Hepatocyte (in vitro differentiated cells): ENCODE data around the gene HDAC5. TPM values are rescaled to one million over a fixed set of nuclear protein-coding genes. Genes with fewer than 3 reads are reported as not detected.
A peak's percentile ranks its signal among the peaks of the same experiment; 100 is the strongest.

Experiments
- DNase-seq: peaks from one replicate; pipeline ENCODE4 v3.0.0-alpha.2; 2016; ENCODE audit warnings: low spot score
- H2AFZ ChIP-seq: fragments of 200-600 bp; sonication (generic); 2 replicates; pipeline ENCODE4 v1.6.0; 2016; ENCODE audit warnings: antibody characterized with exemption, mild to moderate bottlenecking
- H3K27ac ChIP-seq: fragments of 200-600 bp; sonication (generic); 2 replicates; pipeline ENCODE4 v1.5.1; 2016; ENCODE audit warnings: mild to moderate bottlenecking
- H3K27me3 ChIP-seq: fragments of 200-600 bp; sonication (generic); 2 replicates; pipeline ENCODE4 v1.6.1; 2016
- H3K36me3 ChIP-seq: fragments of 200-600 bp; sonication (generic); replicated peaks from 2 replicates; pipeline ENCODE4 v1.5.1; 2016; ENCODE audit warnings: low read depth; ENCODE audit not compliant: insufficient read depth
- H3K4me1 ChIP-seq: fragments of 200-600 bp; sonication (generic); 2 replicates; pipeline ENCODE4 v1.5.1; 2016; ENCODE audit warnings: mild to moderate bottlenecking, moderate library complexity; ENCODE audit not compliant: insufficient read depth
- H3K4me2 ChIP-seq: fragments of 200-600 bp; sonication (generic); 2 replicates; pipeline ENCODE4 v1.6.0; 2016
- H3K4me3 ChIP-seq: fragments of 200-600 bp; sonication (generic); 2 replicates; pipeline ENCODE4 v1.5.1; 2016; ENCODE audit warnings: mild to moderate bottlenecking
- H3K79me2 ChIP-seq: fragments of 200-600 bp; sonication (generic); 2 replicates; pipeline ENCODE4 v1.6.0; 2017; ENCODE audit warnings: mild to moderate bottlenecking
- H3K9me2 ChIP-seq: fragments of 200-600 bp; sonication (generic); replicated peaks from 2 replicates; pipeline ENCODE4 v1.6.0; 2017; ENCODE audit warnings: mild to moderate bottlenecking; ENCODE audit not compliant: insufficient read depth
- H3K9me3 ChIP-seq: fragments of 200-600 bp; sonication (generic); 2 replicates; pipeline ENCODE4 v1.5.1; 2016; ENCODE audit warnings: low read depth, mild to moderate bottlenecking
- H4K20me1 ChIP-seq: fragments of 200-600 bp; sonication (generic); 2 replicates; pipeline ENCODE4 v1.6.0; 2016; ENCODE audit warnings: mild to moderate bottlenecking; ENCODE audit not compliant: insufficient read depth, poor library complexity, severe bottlenecking
- EZH2 ChIP-seq: fragments of 200-600 bp; sonication (generic); IDR thresholded peaks from 2 replicates; pipeline ENCODE4 v1.6.1; 2016; ENCODE audit warnings: antibody characterized with exemption, mild to moderate bottlenecking, borderline replicate concordance
- EZH2phosphoT487 ChIP-seq: fragments of 200-600 bp; sonication (generic); IDR thresholded peaks from one replicate; pipeline ENCODE4 v1.6.1; 2018; ENCODE audit warnings: antibody characterized with exemption, mild to moderate bottlenecking, low read depth, moderate library complexity; ENCODE audit not compliant: unreplicated experiment, severe bottlenecking
- WGBS: methylation state at CpG from one replicate; pipeline ENCODE4 v1.1.6; 2016; ENCODE audit warnings: low lambda C conversion rate; ENCODE audit errors: missing lambda C conversion rate; 5-methylcytosine and 5-hydroxymethylcytosine counted together
- polyA plus RNA-seq: library from polyadenylated mRNA; unstranded; fragments of >200 nt; fragmentation: Nextera tagmentation; extraction: Ambion mirVana; gene quantifications from 2 replicates; pipeline ENCODE4 v1.2.1, GENCODE V29; 2016
- total RNA-seq: library from RNA; depleted of rRNA; stranded (reverse); fragments of >200 nt; gene quantifications from 2 replicates; pipeline ENCODE4 v1.2.3, GENCODE V29; 2014
- TF ChIP-seq, protein P1 (sequence below): fragments of 200-600 bp; sonication (generic); IDR thresholded peaks from 2 replicates; pipeline ENCODE4 v1.5.1; 2016; ENCODE audit warnings: antibody characterized with exemption, mild to moderate bottlenecking; ENCODE audit not compliant: poor library complexity

The HDAC5 gene
- total and polyA plus RNA-seq, 2 experiments from 2014 or later, result 33.9 to 42.7 TPM

- DNase-seq, result peak; percentile 91
- Histone ChIP-seq H3K4me1 (peaks cover 37% of the 10 kb centered on the region), H3K4me3 (no peak overlapping the region), H3K4me2 (peak overlapping the region; percentile 80), H3K9me2 (no peaks in the 10 kb centered on the region), H3K27me3 (no peaks in the 10 kb centered on the region), H4K20me1 (peaks cover 14% of the 10 kb centered on the region), H3K27ac (peak overlapping the region; percentile 86), H3K79me2 (peaks cover 50% of the 10 kb centered on the region), H3K9me3 (no peaks in the 10 kb centered on the region), H2AFZ (no peak overlapping the region), H3K36me3 (no peaks in the 10 kb centered on the region)
- 40% methylated on average over 16 of the region's 16 CpGs for WGBS
- no peak for TF ChIP-seq EZH2phosphoT487
- TF ChIP-seq, protein P1, sequence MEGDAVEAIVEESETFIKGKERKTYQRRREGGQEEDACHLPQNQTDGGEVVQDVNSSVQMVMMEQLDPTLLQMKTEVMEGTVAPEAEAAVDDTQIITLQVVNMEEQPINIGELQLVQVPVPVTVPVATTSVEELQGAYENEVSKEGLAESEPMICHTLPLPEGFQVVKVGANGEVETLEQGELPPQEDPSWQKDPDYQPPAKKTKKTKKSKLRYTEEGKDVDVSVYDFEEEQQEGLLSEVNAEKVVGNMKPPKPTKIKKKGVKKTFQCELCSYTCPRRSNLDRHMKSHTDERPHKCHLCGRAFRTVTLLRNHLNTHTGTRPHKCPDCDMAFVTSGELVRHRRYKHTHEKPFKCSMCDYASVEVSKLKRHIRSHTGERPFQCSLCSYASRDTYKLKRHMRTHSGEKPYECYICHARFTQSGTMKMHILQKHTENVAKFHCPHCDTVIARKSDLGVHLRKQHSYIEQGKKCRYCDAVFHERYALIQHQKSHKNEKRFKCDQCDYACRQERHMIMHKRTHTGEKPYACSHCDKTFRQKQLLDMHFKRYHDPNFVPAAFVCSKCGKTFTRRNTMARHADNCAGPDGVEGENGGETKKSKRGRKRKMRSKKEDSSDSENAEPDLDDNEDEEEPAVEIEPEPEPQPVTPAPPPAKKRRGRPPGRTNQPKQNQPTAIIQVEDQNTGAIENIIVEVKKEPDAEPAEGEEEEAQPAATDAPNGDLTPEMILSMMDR, result no peak
- TF ChIP-seq EZH2, result no peak
Measured at GRCh38 chr17:44108440-44109311, 14.8 kb downstream of the HDAC5 start.

DNA sequence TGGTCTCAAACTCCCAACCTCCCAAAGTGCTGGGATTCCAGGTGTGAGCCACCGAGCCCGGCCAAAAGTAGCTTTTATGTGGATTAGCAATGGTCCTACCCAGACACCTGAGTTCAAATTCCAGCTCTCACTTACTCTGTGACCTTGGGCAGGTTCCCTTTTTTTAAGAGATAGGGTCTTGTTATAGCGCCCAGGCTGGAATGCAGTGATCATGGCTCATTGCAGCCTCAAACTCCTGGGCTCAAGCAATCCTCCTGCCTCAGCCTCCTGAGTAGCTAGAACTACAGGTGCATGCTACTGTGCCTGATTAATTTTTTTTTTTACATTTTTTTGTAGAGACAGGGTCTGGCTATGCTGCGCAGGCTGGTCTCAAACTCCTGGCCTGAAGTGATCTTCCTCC, 16.6 kb downstream of the HDAC5 start:
- peaks cover 14% of the 10 kb centered on the region for H4K20me1 ChIP-seq

GRCh38 chr17:44105941-44106340, 17.5 kb downstream of the HDAC5 start:
- no peak overlapping the region for H3K27ac ChIP-seq
- no peaks in the 10 kb centered on the region for H3K9me3 ChIP-seq
- no peaks in the 10 kb centered on the region for H3K9me2 ChIP-seq
- H4K20me1 ChIP-seq, result peaks cover 14% of the 10 kb centered on the region
- no peaks in the 10 kb centered on the region for H3K36me3 ChIP-seq
- H3K4me3 ChIP-seq, result no peak overlapping the region
- WGBS, result 27% methylated on average over 3 of the region's 3 CpGs
- no peak for TF ChIP-seq EZH2
- TF ChIP-seq, protein P1, result no peak
- TF ChIP-seq EZH2phosphoT487, result no peak
- H3K4me1 ChIP-seq, result peaks cover 31% of the 10 kb centered on the region
- H3K4me2 ChIP-seq, result no peak overlapping the region
- H2AFZ ChIP-seq, result no peak overlapping the region
- H3K27me3 ChIP-seq, result no peaks in the 10 kb centered on the region
- H3K79me2 ChIP-seq, result peaks cover 46% of the 10 kb centered on the region
- DNase-seq, result no peak

More for the DNA sequence above, 16.6 kb downstream of the HDAC5 start:
- Histone ChIP-seq H3K27me3 (no peaks in the 10 kb centered on the region), H3K4me2 (no peak overlapping the region), H3K9me2 (no peaks in the 10 kb centered on the region), H3K79me2 (peaks cover 46% of the 10 kb centered on the region), H3K4me3 (no peak overlapping the region), H3K27ac (no peak overlapping the region), H2AFZ (no peak overlapping the region), H3K9me3 (no peaks in the 10 kb centered on the region), H3K4me1 (peaks cover 37% of the 10 kb centered on the region), H3K36me3 (no peaks in the 10 kb centered on the region)
- DNase-seq, result no peak
- TF ChIP-seq, protein P1, result no peak
- TF ChIP-seq EZH2 (no peak), EZH2phosphoT487 (no peak)
- 96% methylated on average over 4 of the region's 4 CpGs for WGBS
